HEK293T (cell line): ENCODE measurements around the gene DMKN.

Experiments used
- ELF4 ChIP-seq: fragments of 450-650 bp; IDR thresholded peaks from 2 replicates; pipeline ENCODE4 v1.6.1; 2017; ENCODE audit warnings: antibody characterized with exemption
- FOXA1 ChIP-seq: fragments of 450-650 bp; IDR thresholded peaks from 2 replicates; pipeline ENCODE4 v1.6.1; 2016; ENCODE audit warnings: mild to moderate bottlenecking
- FOXK2 ChIP-seq: fragments of 450-650 bp; IDR thresholded peaks from 2 replicates; pipeline ENCODE4 v1.6.1; 2016; ENCODE audit warnings: mild to moderate bottlenecking
- HDGF ChIP-seq: fragments of 450-650 bp; IDR thresholded peaks from 2 replicates; pipeline ENCODE4 v1.6.1; 2017; ENCODE audit warnings: antibody characterized with exemption, borderline replicate concordance
- PKNOX1 ChIP-seq: fragments of 450-650 bp; IDR thresholded peaks from 2 replicates; pipeline ENCODE4 v1.6.1; 2016
- TARDBP ChIP-seq: fragments of 450-650 bp; IDR thresholded peaks from 2 replicates; pipeline ENCODE4 v1.6.1; 2016
- ZNF384 ChIP-seq: fragments of 450-650 bp; IDR thresholded peaks from 2 replicates; pipeline ENCODE4 v1.6.1; 2016

- TF ChIP-seq TARDBP (no peak), FOXK2 (no peak), HDGF (no peak), PKNOX1 (no peak), ZNF384 (no peak), FOXA1 (no peak), ELF4 (no peak)
These were observed 46.3 kb upstream of the DMKN start for GRCh38 chr19:35559781-35560180.
